PFSK-1 (cell line): Measurements from ENCODE around the gene DNM1.

ENCODE experiments used
- FOXP2 ChIP-seq: optimal IDR thresholded peaks from 2 replicates; pipeline ENCODE3; 2011; ENCODE audit warnings: borderline replicate concordance, control low read depth, inconsistent platforms; ENCODE audit not compliant: insufficient read depth; ENCODE audit errors: extremely low read length, extremely low read depth
- POLR2AphosphoS5 ChIP-seq: IDR thresholded peaks from 2 replicates; pipeline ENCODE4 v1.6.1; 2012; ENCODE audit warnings: low read depth, mild to moderate bottlenecking, control low read depth, low read length, moderate library complexity
- SIN3A ChIP-seq: IDR thresholded peaks from 2 replicates; pipeline ENCODE4 v1.6.1; 2012; ENCODE audit warnings: mild to moderate bottlenecking, low read length, moderate library complexity, borderline replicate concordance; ENCODE audit not compliant: insufficient read depth
- TAF1 ChIP-seq: IDR thresholded peaks from 2 replicates; pipeline ENCODE4 v1.6.1; 2012; ENCODE audit warnings: low read length, control low read depth, borderline replicate concordance; ENCODE audit not compliant: insufficient read depth
- TF ChIP-seq, protein P1 (sequence below), 2 experiments: IDR thresholded peaks; 2 replicates each; pipeline versions ENCODE4 v1.6.1 to v1.8.0; 2011 to 2012; ENCODE audit warnings: low read depth in 2 of 2, low read length in 2 of 2, control low read depth in 1 of 2, inconsistent platforms in 1 of 2, mild to moderate bottlenecking in 1 of 2, moderate library complexity in 1 of 2; ENCODE audit not compliant: insufficient read depth in 1 of 2

GRCh38 chr9:128218172-128218517 lies 15.0 kb downstream of the DNM1 start:
- TF ChIP-seq TAF1 (no peak), POLR2AphosphoS5 (no peak), SIN3A (no peak), FOXP2 (no peak)
- TF ChIP-seq, protein P1, sequence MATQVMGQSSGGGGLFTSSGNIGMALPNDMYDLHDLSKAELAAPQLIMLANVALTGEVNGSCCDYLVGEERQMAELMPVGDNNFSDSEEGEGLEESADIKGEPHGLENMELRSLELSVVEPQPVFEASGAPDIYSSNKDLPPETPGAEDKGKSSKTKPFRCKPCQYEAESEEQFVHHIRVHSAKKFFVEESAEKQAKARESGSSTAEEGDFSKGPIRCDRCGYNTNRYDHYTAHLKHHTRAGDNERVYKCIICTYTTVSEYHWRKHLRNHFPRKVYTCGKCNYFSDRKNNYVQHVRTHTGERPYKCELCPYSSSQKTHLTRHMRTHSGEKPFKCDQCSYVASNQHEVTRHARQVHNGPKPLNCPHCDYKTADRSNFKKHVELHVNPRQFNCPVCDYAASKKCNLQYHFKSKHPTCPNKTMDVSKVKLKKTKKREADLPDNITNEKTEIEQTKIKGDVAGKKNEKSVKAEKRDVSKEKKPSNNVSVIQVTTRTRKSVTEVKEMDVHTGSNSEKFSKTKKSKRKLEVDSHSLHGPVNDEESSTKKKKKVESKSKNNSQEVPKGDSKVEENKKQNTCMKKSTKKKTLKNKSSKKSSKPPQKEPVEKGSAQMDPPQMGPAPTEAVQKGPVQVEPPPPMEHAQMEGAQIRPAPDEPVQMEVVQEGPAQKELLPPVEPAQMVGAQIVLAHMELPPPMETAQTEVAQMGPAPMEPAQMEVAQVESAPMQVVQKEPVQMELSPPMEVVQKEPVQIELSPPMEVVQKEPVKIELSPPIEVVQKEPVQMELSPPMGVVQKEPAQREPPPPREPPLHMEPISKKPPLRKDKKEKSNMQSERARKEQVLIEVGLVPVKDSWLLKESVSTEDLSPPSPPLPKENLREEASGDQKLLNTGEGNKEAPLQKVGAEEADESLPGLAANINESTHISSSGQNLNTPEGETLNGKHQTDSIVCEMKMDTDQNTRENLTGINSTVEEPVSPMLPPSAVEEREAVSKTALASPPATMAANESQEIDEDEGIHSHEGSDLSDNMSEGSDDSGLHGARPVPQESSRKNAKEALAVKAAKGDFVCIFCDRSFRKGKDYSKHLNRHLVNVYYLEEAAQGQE (IDR thresholded peaks at IDR 0.05; ENCODE audit: insufficient read depth in 1 of 2, low read depth in 2 of 2, low read length in 2 of 2) = no peak
